Naive B cell (primary cell): ENCODE results near the gene CPLX4. TPM values are rescaled to one million over a fixed set of nuclear protein-coding genes. Genes with fewer than 3 reads are reported as not detected.

Source experiments
- ATAC-seq, 2 donors: fragments of 150-1000 bp; cut with Tn5 transposase; 2 replicates each; pipeline ENCODE4 v1.10.0; 2021; ENCODE audit warnings: low read depth in 2 of 2, mild to moderate bottlenecking in 2 of 2, moderate library complexity in 2 of 2
- DNase-seq: peaks from one replicate; pipeline ENCODE4 v3.0.0; 2022
- H3K27ac Mint-ChIP-seq, 6 donors: one replicate each; pipeline ENCODE4 v1.8.0; 2020 to 2022; ENCODE audit warnings: mild to moderate bottlenecking in 6 of 6, mixed read lengths in 6 of 6, moderate library complexity in 5 of 6, inconsistent platforms in 2 of 6
- H3K27me3 Mint-ChIP-seq, 3 donors: one replicate each; pipeline ENCODE4 v1.8.0; 2021 to 2022; ENCODE audit warnings: mixed read lengths in 3 of 3, mild to moderate bottlenecking in 1 of 3
- H3K36me3 Mint-ChIP-seq, 2 donors: one replicate each; pipeline ENCODE4 v1.8.0; 2020 to 2022; ENCODE audit warnings: mixed read lengths in 2 of 2, inconsistent platforms in 1 of 2, mild to moderate bottlenecking in 1 of 2
- H3K4me1 Mint-ChIP-seq, 3 donors: one replicate each; pipeline ENCODE4 v1.8.0; 2020 to 2022; ENCODE audit warnings: mixed read lengths in 3 of 3, inconsistent platforms in 1 of 3, mild to moderate bottlenecking in 1 of 3, moderate library complexity in 1 of 3
- H3K4me3 Mint-ChIP-seq, 8 donors: one replicate each; pipeline ENCODE4 v1.8.0; 2020 to 2022; ENCODE audit warnings: mild to moderate bottlenecking in 8 of 8, mixed read lengths in 8 of 8, moderate library complexity in 8 of 8, inconsistent platforms in 2 of 8
- H3K9me3 Mint-ChIP-seq, 7 donors: one replicate each; pipeline ENCODE4 v1.8.0; 2020 to 2022; ENCODE audit warnings: mixed read lengths in 7 of 7, mild to moderate bottlenecking in 5 of 7, inconsistent platforms in 2 of 7, moderate library complexity in 1 of 7
- polyA plus RNA-seq, 6 donors: library from polyadenylated mRNA; unstranded; fragments of 300-500 nt; fragmentation: Illumina TruSeq; gene quantifications; one replicate each; pipeline ENCODE4 v1.2.3, GENCODE V29; 2021; ENCODE audit warnings: low read depth in 6 of 6

The CPLX4 gene
- polyA plus RNA-seq, 6 donors from 2014 or later, result not detected

GRCh38 chr18:59340312-59340711, 21.9 kb upstream of the CPLX4 start:
- Mint-ChIP-seq H3K27ac (no peak overlapping the region), H3K27me3 (no peaks in the 10 kb centered on the region), H3K36me3 (peaks cover 76 to 86% of the 10 kb centered on the region in 2 donors), H3K4me1 (peaks cover 0 to 17% (median 3%) of the 10 kb centered on the region in 3 donors), H3K9me3 (peaks cover 14 to 30% (median 23%) of the 10 kb centered on the region in 7 donors), H3K4me3 (no peak overlapping the region)
- ATAC-seq (no peak), DNase-seq (no peak)

GRCh38 chr18:59332986-59333385, 14.5 kb upstream of the CPLX4 start:
- H3K4me1 Mint-ChIP-seq, result peaks cover 0 to 3% (median 0%) of the 10 kb centered on the region in 3 donors
- peak overlapping the region in 1 of 6 donors; percentile 39 for H3K27ac Mint-ChIP-seq
- no peaks in the 10 kb centered on the region for H3K9me3 Mint-ChIP-seq
- ATAC-seq, result no peak
- H3K4me3 Mint-ChIP-seq, result no peak overlapping the region
- H3K27me3 Mint-ChIP-seq, result no peaks in the 10 kb centered on the region
- DNase-seq, result no peak
- peaks cover 35 to 37% of the 10 kb centered on the region in 2 donors for H3K36me3 Mint-ChIP-seq

GRCh38 chr18:59328683-59329082, 10.2 kb upstream of the CPLX4 start:
- DNase-seq, result no peak
- Mint-ChIP-seq H3K27ac (no peak overlapping the region), H3K9me3 (no peaks in the 10 kb centered on the region), H3K4me1 (no peaks in the 10 kb centered on the region), H3K4me3 (no peak overlapping the region), H3K36me3 (peaks cover 20 to 32% of the 10 kb centered on the region in 2 donors), H3K27me3 (no peaks in the 10 kb centered on the region)
- ATAC-seq, result no peak

GRCh38 chr18:59325965-59326364, 7.5 kb upstream of the CPLX4 start:
- ATAC-seq (no peak), DNase-seq (no peak)
- H3K9me3 Mint-ChIP-seq, result no peaks in the 10 kb centered on the region
- no peaks in the 10 kb centered on the region for H3K4me1 Mint-ChIP-seq
- H3K4me3 Mint-ChIP-seq, result no peak overlapping the region
- no peak overlapping the region for H3K27ac Mint-ChIP-seq
- peaks cover 2 to 3% (median 2%) of the 10 kb centered on the region in 3 donors for H3K27me3 Mint-ChIP-seq
- peaks cover 9 to 23% of the 10 kb centered on the region in 2 donors for H3K36me3 Mint-ChIP-seq

GRCh38 chr18:59324623-59324971, 6.1 kb upstream of the CPLX4 start:
- H3K9me3 Mint-ChIP-seq, result no peaks in the 10 kb centered on the region
- H3K4me3 Mint-ChIP-seq, result no peak overlapping the region
- no peaks in the 10 kb centered on the region for H3K4me1 Mint-ChIP-seq
- no peak overlapping the region for H3K27ac Mint-ChIP-seq
- H3K36me3 Mint-ChIP-seq, result peaks cover 9 to 27% of the 10 kb centered on the region in 2 donors
- H3K27me3 Mint-ChIP-seq, result peaks cover 5 to 12% (median 11%) of the 10 kb centered on the region in 3 donors
- ATAC-seq (no peak), DNase-seq (no peak)

GRCh38 chr18:59323931-59324622, 5.6 kb upstream of the CPLX4 start:
- H3K9me3 Mint-ChIP-seq, result no peaks in the 10 kb centered on the region
- H3K27me3 Mint-ChIP-seq, result peaks cover 9 to 14% (median 12%) of the 10 kb centered on the region in 3 donors
- no peak for DNase-seq
- H3K4me3 Mint-ChIP-seq, result no peak overlapping the region
- no peaks in the 10 kb centered on the region for H3K4me1 Mint-ChIP-seq
- no peak overlapping the region for H3K27ac Mint-ChIP-seq
- no peak for ATAC-seq
- H3K36me3 Mint-ChIP-seq, result peaks cover 9 to 27% of the 10 kb centered on the region in 2 donors

- Mint-ChIP-seq H3K4me3 (no peak overlapping the region), H3K36me3 (no peaks in the 10 kb centered on the region), H3K27me3 (peaks cover 35 to 66% (median 37%) of the 10 kb centered on the region in 3 donors), H3K9me3 (no peaks in the 10 kb centered on the region), H3K27ac (no peak overlapping the region), H3K4me1 (peaks cover 0 to 3% (median 0%) of the 10 kb centered on the region in 3 donors)
- DNase-seq (no peak), ATAC-seq (no peak)
Measured at GRCh38 chr18:59311631-59312030, 6.8 kb downstream of the CPLX4 start.

- H3K27ac Mint-ChIP-seq, result no peak overlapping the region
- peaks cover 0 to 3% (median 0%) of the 10 kb centered on the region in 3 donors for H3K4me1 Mint-ChIP-seq
- DNase-seq (no peak), ATAC-seq (no peak)
- no peaks in the 10 kb centered on the region for H3K9me3 Mint-ChIP-seq
- H3K4me3 Mint-ChIP-seq, result peak overlapping the region in 6 of 8 donors; percentile 28 to 84 (median 65)
- H3K27me3 Mint-ChIP-seq, result peaks cover 47 to 73% (median 54%) of the 10 kb centered on the region in 3 donors
- H3K36me3 Mint-ChIP-seq, result no peaks in the 10 kb centered on the region
Measured at GRCh38 chr18:59308938-59309260, 9.6 kb downstream of the CPLX4 start.

GRCh38 chr18:59308248-59308937, 10.1 kb downstream of the CPLX4 start:
- H3K27me3 Mint-ChIP-seq, result peaks cover 45 to 71% (median 52%) of the 10 kb centered on the region in 3 donors
- H3K27ac Mint-ChIP-seq, result no peak overlapping the region
- DNase-seq, result peak; percentile 48
- peak overlapping the region in 7 of 8 donors; percentile 28 to 84 (median 68) for H3K4me3 Mint-ChIP-seq
- H3K36me3 Mint-ChIP-seq, result no peaks in the 10 kb centered on the region
- ATAC-seq, result peak; percentile 84 to 85
- H3K9me3 Mint-ChIP-seq, result no peaks in the 10 kb centered on the region
- H3K4me1 Mint-ChIP-seq, result peaks cover 0 to 3% (median 0%) of the 10 kb centered on the region in 3 donors

- Mint-ChIP-seq H3K4me1 (peaks cover 0 to 3% (median 0%) of the 10 kb centered on the region in 3 donors), H3K27me3 (peaks cover 39 to 57% (median 48%) of the 10 kb centered on the region in 3 donors), H3K9me3 (no peaks in the 10 kb centered on the region), H3K36me3 (no peaks in the 10 kb centered on the region), H3K4me3 (peak overlapping the region in 1 of 8 donors; percentile 71), H3K27ac (no peak overlapping the region)
- no peak for DNase-seq
- ATAC-seq, result no peak
Measured at GRCh38 chr18:59306640-59307039, 11.8 kb downstream of the CPLX4 start.

- no peak for ATAC-seq
Measured at GRCh38 chr18:59305295-59305694, 13.2 kb downstream of the CPLX4 start.

GRCh38 chr18:59303656-59304195, 14.7 kb downstream of the CPLX4 start:
- ATAC-seq (no peak), DNase-seq (no peak)
- no peak overlapping the region for H3K4me3 Mint-ChIP-seq
- no peaks in the 10 kb centered on the region for H3K9me3 Mint-ChIP-seq
- peaks cover 37 to 40% (median 38%) of the 10 kb centered on the region in 3 donors for H3K27me3 Mint-ChIP-seq
- H3K27ac Mint-ChIP-seq, result no peak overlapping the region
- H3K36me3 Mint-ChIP-seq, result no peaks in the 10 kb centered on the region
- H3K4me1 Mint-ChIP-seq, result peaks cover 0 to 3% (median 0%) of the 10 kb centered on the region in 3 donors

More at GRCh38 chr18:59305295-59305694, 13.2 kb downstream of the CPLX4 start:
- Mint-ChIP-seq H3K27ac (no peak overlapping the region), H3K27me3 (peaks cover 28 to 44% (median 42%) of the 10 kb centered on the region in 3 donors), H3K36me3 (no peaks in the 10 kb centered on the region), H3K4me3 (no peak overlapping the region), H3K4me1 (peaks cover 0 to 3% (median 0%) of the 10 kb centered on the region in 3 donors), H3K9me3 (no peaks in the 10 kb centered on the region)
- DNase-seq, result no peak

GRCh38 chr18:59303006-59303405, 15.4 kb downstream of the CPLX4 start:
- no peak overlapping the region for H3K27ac Mint-ChIP-seq
- DNase-seq, result no peak
- no peak for ATAC-seq
- no peaks in the 10 kb centered on the region for H3K36me3 Mint-ChIP-seq
- no peak overlapping the region for H3K4me3 Mint-ChIP-seq
- H3K4me1 Mint-ChIP-seq, result no peaks in the 10 kb centered on the region
- H3K9me3 Mint-ChIP-seq, result no peaks in the 10 kb centered on the region
- peaks cover 39 to 45% (median 41%) of the 10 kb centered on the region in 3 donors for H3K27me3 Mint-ChIP-seq

GRCh38 chr18:59301929-59302328, 16.5 kb downstream of the CPLX4 start:
- ATAC-seq (no peak), DNase-seq (no peak)
- Mint-ChIP-seq H3K27ac (no peak overlapping the region), H3K4me3 (no peak overlapping the region), H3K36me3 (no peaks in the 10 kb centered on the region), H3K9me3 (no peaks in the 10 kb centered on the region), H3K27me3 (peaks cover 35 to 43% (median 40%) of the 10 kb centered on the region in 3 donors), H3K4me1 (no peaks in the 10 kb centered on the region)
